ENCODE measurements around the gene DNAJC22. TPM values are rescaled to one million over a fixed set of nuclear protein-coding genes. Genes with fewer than 3 reads are reported as not detected.

DNAJC22 gene
- 1 to 10 TPM in 2 of 7 donors, under 1 TPM in 5; 0.43 to 1.9 (median 0.89) TPM for total RNA-seq
- polyA plus RNA-seq, result under 1 TPM; 0.10 to 0.48 (median 0.20) TPM
- long read RNA-seq, donor 1, result 0 reads
- long read RNA-seq, donor 2, result 0 reads

DNA sequence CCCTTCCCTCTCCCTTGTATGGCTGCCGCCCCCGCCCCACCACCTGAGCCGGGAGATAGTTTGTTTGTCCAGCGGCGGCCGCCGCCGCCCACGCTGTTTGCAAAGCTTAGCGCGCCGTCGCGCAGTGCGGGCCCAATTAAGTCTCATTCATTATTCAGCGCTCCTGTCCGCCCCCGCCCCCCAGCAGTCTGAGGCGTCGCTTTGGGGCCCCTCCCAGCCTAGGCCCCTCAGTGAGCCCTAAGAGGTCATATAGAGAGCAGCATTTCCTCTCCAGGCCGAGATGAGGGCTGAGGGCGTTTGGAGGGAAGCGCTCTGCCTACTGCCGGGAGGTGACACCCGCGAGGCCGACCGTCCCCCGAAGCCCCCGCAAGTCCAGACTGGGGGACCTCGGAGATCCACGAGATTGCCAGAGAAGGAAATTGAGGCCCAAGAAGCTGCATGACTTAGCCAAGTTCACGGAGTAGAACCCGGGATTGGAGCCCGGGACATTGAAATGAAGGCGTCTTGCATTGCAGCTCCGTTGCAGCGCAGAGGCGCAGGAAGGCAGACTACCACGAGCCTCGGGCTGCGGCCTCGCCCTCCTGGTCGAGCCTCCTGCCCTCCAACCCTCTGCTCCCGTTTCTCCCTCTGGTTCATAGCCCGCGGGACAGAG lies at the start of gene DNAJC22:
Gene DNAJC22, plus strand, starts transcription at position 230 of the 652 bp plus-strand sequence. CDS start 1,985 bp downstream, outside the sequence.
- H3K4me1 ChIP-seq, result peaks cover 48 to 67% (median 60%) of the 10 kb centered on the region in 6 donors
- 1% methylated on average over 41 to 47 of the region's 47 CpGs for WGBS, 5 donors
- no peak for DNase-seq
- intact Hi-C loops (cut with DNase I; ENCODE audit: low total_unique reads), result no loop called here
- TF ChIP-seq, protein P1, sequence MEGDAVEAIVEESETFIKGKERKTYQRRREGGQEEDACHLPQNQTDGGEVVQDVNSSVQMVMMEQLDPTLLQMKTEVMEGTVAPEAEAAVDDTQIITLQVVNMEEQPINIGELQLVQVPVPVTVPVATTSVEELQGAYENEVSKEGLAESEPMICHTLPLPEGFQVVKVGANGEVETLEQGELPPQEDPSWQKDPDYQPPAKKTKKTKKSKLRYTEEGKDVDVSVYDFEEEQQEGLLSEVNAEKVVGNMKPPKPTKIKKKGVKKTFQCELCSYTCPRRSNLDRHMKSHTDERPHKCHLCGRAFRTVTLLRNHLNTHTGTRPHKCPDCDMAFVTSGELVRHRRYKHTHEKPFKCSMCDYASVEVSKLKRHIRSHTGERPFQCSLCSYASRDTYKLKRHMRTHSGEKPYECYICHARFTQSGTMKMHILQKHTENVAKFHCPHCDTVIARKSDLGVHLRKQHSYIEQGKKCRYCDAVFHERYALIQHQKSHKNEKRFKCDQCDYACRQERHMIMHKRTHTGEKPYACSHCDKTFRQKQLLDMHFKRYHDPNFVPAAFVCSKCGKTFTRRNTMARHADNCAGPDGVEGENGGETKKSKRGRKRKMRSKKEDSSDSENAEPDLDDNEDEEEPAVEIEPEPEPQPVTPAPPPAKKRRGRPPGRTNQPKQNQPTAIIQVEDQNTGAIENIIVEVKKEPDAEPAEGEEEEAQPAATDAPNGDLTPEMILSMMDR (IDR thresholded peaks at IDR 0.05 in 8 of 11, conservative IDR thresholded peaks at IDR 0.05 in 3 of 11), result no peak
- TF ChIP-seq POLR2A (IDR thresholded peaks at IDR 0.05), result no peak
- no peak for TF ChIP-seq POLR2AphosphoS5 (IDR thresholded peaks at IDR 0.05)
- no peak within 1 kb of the TSS for H3K27ac ChIP-seq
- H3K9me3 ChIP-seq, result no peaks in the 10 kb centered on the region
- H3K36me3 ChIP-seq, result no peaks in the 10 kb centered on the region
- H3K4me3 ChIP-seq, result peak within 1 kb of the TSS; percentile 5 to 65 (median 27)
- peaks cover 23 to 100% (median 83%) of the 10 kb centered on the region in 7 donors for H3K27me3 ChIP-seq (replicated peaks in 1 of 7)

DNA sequence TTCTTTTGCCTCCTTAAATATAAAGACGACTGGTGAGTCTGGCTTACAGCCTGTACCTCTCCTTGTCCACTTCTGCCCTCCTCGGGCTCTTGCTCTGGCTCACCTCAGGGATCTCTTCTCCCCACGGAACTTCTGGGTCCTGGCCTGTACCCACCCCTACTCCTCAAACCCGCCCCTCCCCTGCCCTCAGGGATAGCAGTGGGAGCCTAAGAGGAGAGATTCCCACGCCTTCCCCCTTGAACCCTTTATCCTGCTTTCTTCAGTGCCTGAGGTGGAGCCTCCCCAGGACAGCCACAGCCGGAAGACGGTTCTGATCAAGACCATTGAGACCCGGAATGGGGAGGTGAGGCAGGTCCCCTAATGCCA lies 49.0 kb upstream of the DNAJC22 start:
- no peaks in the 10 kb centered on the region for H3K36me3 ChIP-seq
- intact Hi-C loops (cut with DNase I; ENCODE audit: low total_unique reads), result no loop called here
- peaks cover 10 to 50% (median 33%) of the 10 kb centered on the region in 6 donors for H3K4me1 ChIP-seq
- DNase-seq, result peak; percentile 47
- no peaks in the 10 kb centered on the region for H3K9me3 ChIP-seq
- no peak overlapping the region for H3K27ac ChIP-seq
- peaks cover 17 to 95% (median 50%) of the 10 kb centered on the region in 7 donors for H3K27me3 ChIP-seq (replicated peaks in 1 of 7)
- peak overlapping the region in 4 of 8 donors; percentile 19 to 62 (median 28) for H3K4me3 ChIP-seq
- 17 to 28% (median 24%) methylated on average over 8 of the region's 8 CpGs for WGBS, 5 donors
- no peak for TF ChIP-seq POLR2AphosphoS5 (IDR thresholded peaks at IDR 0.05)
- no peak for TF ChIP-seq POLR2A (IDR thresholded peaks at IDR 0.05)
- TF ChIP-seq, protein P1 (IDR thresholded peaks at IDR 0.05 in 8 of 11, conservative IDR thresholded peaks at IDR 0.05 in 3 of 11), result no peak

DNA sequence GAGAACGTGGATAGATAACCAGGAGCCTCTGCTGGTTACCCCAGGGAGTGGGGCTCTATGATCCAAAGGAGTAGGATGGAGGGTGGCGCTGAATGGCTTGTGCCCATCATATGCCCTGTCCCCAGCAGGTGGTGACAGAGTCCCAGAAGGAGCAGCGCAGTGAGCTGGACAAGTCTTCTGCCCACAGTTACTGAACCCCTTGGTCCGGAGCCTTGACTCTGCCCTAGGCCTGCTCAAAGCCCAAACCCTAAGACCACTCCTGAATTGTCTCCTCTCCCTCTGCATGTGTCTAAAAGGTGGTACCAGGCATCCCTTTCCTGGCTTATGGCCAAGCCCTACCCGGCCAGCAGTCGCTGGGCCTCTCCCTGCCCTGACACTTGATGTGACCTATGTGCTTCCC lies 48.5 kb upstream of the DNAJC22 start:
- WGBS, 5 donors, result 44 to 58% (median 47%) methylated on average over 5 to 6 of the region's 6 CpGs
- H3K27ac ChIP-seq, result no peak overlapping the region
- DNase-seq, result peak; percentile 53
- H3K36me3 ChIP-seq, result no peaks in the 10 kb centered on the region
- peaks cover 10 to 45% (median 30%) of the 10 kb centered on the region in 6 donors for H3K4me1 ChIP-seq
- no peak overlapping the region for H3K4me3 ChIP-seq
- intact Hi-C loops (cut with DNase I; ENCODE audit: low total_unique reads), result no loop called here
- H3K27me3 ChIP-seq (replicated peaks in 1 of 7), result peaks cover 17 to 92% (median 50%) of the 10 kb centered on the region in 7 donors
- H3K9me3 ChIP-seq, result no peaks in the 10 kb centered on the region
- TF ChIP-seq POLR2A (IDR thresholded peaks at IDR 0.05), result no peak
- TF ChIP-seq, protein P1 (IDR thresholded peaks at IDR 0.05 in 8 of 11, conservative IDR thresholded peaks at IDR 0.05 in 3 of 11), result no peak
- no peak for TF ChIP-seq POLR2AphosphoS5 (IDR thresholded peaks at IDR 0.05)

DNA sequence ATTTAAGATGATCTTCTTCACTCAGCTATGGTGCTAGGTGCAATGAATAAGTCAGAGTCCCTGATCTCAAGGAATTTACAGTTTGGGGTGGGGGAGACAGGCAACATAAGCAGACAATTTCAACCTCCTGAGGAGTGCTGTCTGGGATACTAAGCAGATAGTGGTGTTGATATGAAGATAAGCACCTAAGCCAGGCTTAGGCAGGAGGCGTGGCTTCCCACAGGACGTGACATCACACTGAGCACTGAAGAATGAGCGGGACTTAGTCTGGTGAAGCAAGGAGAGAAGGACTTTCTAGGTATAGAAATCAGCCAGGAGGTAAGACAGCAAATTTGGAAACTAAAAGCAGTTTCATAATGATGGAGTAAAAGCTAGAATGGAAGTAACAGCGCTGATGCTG lies 44.9 kb upstream of the DNAJC22 start:
- peak; percentile 6 for DNase-seq
- H3K4me1 ChIP-seq, result peaks cover 6 to 14% (median 11%) of the 10 kb centered on the region in 6 donors
- no peaks in the 10 kb centered on the region for H3K36me3 ChIP-seq
- no peak overlapping the region for H3K27ac ChIP-seq
- 52 to 66% (median 57%) methylated on average over 4 of the region's 4 CpGs for WGBS, 5 donors
- H3K27me3 ChIP-seq (replicated peaks in 1 of 7), result peaks cover 4 to 69% (median 25%) of the 10 kb centered on the region in 7 donors
- no peaks in the 10 kb centered on the region for H3K9me3 ChIP-seq
- TF ChIP-seq POLR2A (IDR thresholded peaks at IDR 0.05) (no peak), POLR2AphosphoS5 (IDR thresholded peaks at IDR 0.05) (no peak)
- TF ChIP-seq, protein P1 (IDR thresholded peaks at IDR 0.05 in 8 of 11, conservative IDR thresholded peaks at IDR 0.05 in 3 of 11), result no peak
- H3K4me3 ChIP-seq, result no peak overlapping the region
- intact Hi-C loops (cut with DNase I; ENCODE audit: low total_unique reads), result no loop called here

Data from spleen (tissue), 13 donors.